GM19238 (cell line): ENCODE measurements around the gene IRS1.

ENCODE experiments used
- DNase-seq: peaks from one replicate; pipeline ENCODE4 v3.0.0; 2011; ENCODE audit warnings: low spot score; ENCODE audit not compliant: insufficient read length

Gene IRS1

GRCh38 chr2:226818930-226819329 lies 19.3 kb upstream of the IRS1 start:
- no peak for DNase-seq

GRCh38 chr2:226813148-226813701 lies 13.6 kb upstream of the IRS1 start:
- no peak for DNase-seq

- no peak for DNase-seq
Observed at GRCh38 chr2:226803410-226803809, 3.8 kb upstream of the IRS1 start.

GRCh38 chr2:226802573-226802972 lies 3.0 kb upstream of the IRS1 start:
- no peak for DNase-seq

- peak; percentile 83 for DNase-seq
Observed at GRCh38 chr2:226800941-226801784, 1.5 kb upstream of the IRS1 start.

GRCh38 chr2:226799976-226800940 lies 638 bp upstream of the IRS1 start:
- no peak for DNase-seq

GRCh38 chr2:226798422-226799210 lies 1.0 kb downstream of the IRS1 start:
- peak; percentile 61 for DNase-seq

GRCh38 chr2:226797989-226798421 lies 1.6 kb downstream of the IRS1 start:
- DNase-seq: no peak

GRCh38 chr2:226797289-226797988 lies 2.2 kb downstream of the IRS1 start:
- DNase-seq: no peak

GRCh38 chr2:226796840-226797288 lies 2.8 kb downstream of the IRS1 start:
- DNase-seq: no peak

GRCh38 chr2:226796012-226796839 lies 3.4 kb downstream of the IRS1 start:
- DNase-seq: no peak

- DNase-seq: no peak
Observed at GRCh38 chr2:226795281-226796011, 4.2 kb downstream of the IRS1 start.

GRCh38 chr2:226794751-226795171 lies 4.9 kb downstream of the IRS1 start:
- no peak for DNase-seq

- DNase-seq: no peak
Observed at GRCh38 chr2:226794196-226794661, 5.4 kb downstream of the IRS1 start.

- no peak for DNase-seq
Observed at GRCh38 chr2:226793646-226794045, 6.0 kb downstream of the IRS1 start.

- DNase-seq: no peak
Observed at GRCh38 chr2:226792155-226792881, 7.3 kb downstream of the IRS1 start.

GRCh38 chr2:226791487-226792081 lies 8.0 kb downstream of the IRS1 start:
- peak; percentile 98 for DNase-seq
